Skin epidermis (tissue), 12 donors: ENCODE data around the gene HMGCS1.
"Not testable (repeated sequence)": the region's sequence is repeated elsewhere in the genome, so short reads cannot be mapped to it uniquely, and the experiment has no call there.

Experiments used
- H3K27ac ChIP-seq, 21 experiments: fragments of 200-600 bp; sonication (generic) in 11 of 21; one replicate each; pipeline ENCODE4 v1.5.0; 2020; ENCODE audit warnings: mild to moderate bottlenecking in 3 of 21, inconsistent platforms in 2 of 21, moderate library complexity in 2 of 21
- H3K4me3 ChIP-seq, 7 experiments: fragments of 200-600 bp; sonication (generic) in 2 of 7; one replicate each; pipeline ENCODE4 v1.5.0; 2020; ENCODE audit warnings: inconsistent platforms in 2 of 7, mild to moderate bottlenecking in 2 of 7, moderate library complexity in 1 of 7

HMGCS1 gene

GRCh38 chr5:43313035-43313853 lies at the start of gene HMGCS1:
HMGCS1 (minus strand) TSS chr5:43313412; CDS start chr5:43298965, 14,447 bp downstream.
- peak within 1 kb of the TSS; percentile 34 to 98 (median 92) for H3K27ac ChIP-seq
- peak within 1 kb of the TSS; percentile 52 to 95 (median 84) for H3K4me3 ChIP-seq

- Histone ChIP-seq H3K27ac (no peak overlapping the region), H3K4me3 (no peak overlapping the region)
Measured at GRCh38 chr5:43358726-43359125, 45.5 kb upstream of the HMGCS1 start.

DNA sequence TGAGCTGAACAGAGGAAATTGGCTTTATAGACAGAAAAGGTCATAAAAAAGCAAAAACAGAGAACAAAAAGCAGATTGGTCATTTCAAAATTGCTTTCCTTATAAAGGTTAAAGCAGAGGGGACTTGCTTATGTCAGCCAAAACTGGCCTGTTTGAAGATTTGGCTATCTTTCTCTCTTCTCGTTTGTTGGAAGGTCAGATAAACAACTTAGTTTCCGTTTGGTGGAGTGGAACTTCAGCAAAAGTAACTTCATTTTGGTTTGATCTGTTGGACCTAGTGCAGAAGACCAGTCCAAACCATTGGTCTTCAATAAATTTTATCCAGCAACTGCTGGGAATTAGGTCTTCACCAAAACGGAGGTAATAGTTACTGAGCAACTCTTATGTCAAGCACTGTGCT lies 45.1 kb upstream of the HMGCS1 start:
- no peak overlapping the region for H3K27ac ChIP-seq

GRCh38 chr5:43357878-43358281 lies 44.7 kb upstream of the HMGCS1 start:
- H3K27ac ChIP-seq = no peak overlapping the region
- no peak overlapping the region for H3K4me3 ChIP-seq

More for the DNA sequence above, 45.1 kb upstream of the HMGCS1 start:
- no peak overlapping the region for H3K4me3 ChIP-seq

GRCh38 chr5:43357067-43357466 lies 43.9 kb upstream of the HMGCS1 start:
- Histone ChIP-seq H3K4me3 (no peak overlapping the region), H3K27ac (no peak overlapping the region)

DNA sequence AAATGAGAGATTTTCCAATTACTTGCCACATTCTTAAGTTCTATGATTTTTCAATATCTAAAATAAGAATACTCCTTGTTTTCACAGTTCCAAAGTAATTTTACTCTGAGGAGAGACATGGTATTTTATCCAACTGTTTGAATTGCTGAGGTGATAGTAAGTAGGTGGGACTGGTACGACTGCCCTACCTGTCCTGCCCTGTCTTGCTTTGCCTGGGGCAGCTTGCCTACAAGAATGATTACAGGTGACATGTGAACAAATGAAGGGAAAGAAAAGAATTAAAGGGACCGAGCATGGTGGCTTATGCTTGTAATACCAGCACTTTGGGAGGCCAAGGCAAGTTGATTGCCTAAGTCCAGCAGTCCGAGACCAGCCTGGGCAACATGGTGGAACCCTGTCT lies 41.6 kb upstream of the HMGCS1 start:
- H3K4me3 ChIP-seq = no peak overlapping the region
- peak overlapping the region in 2 of 21 experiments; percentile 33 to 38 for H3K27ac ChIP-seq

DNA sequence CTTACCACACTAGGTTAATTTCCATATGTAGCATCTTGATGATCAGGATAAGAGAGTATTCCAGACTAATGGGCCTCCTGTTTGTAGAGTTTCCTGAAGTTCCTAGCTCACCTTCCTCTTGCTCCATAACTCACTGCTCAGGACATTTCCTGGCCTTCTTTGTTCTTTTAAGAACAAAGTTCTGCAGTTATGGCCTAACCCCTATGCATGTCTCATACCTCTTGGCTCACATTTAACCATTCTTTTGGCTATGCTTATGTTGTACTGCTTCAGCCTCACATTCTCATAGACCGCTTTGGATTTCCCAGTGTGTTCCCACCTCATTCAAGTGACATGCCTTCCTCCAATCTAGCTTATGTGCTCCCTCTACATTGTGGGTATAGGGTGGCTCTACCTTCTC lies 40.5 kb upstream of the HMGCS1 start:
- no peak overlapping the region for H3K4me3 ChIP-seq

GRCh38 chr5:43352915-43353314 lies 39.7 kb upstream of the HMGCS1 start:
- H3K27ac ChIP-seq = no peak overlapping the region
- H3K4me3 ChIP-seq = no peak overlapping the region

More for the DNA sequence above, 40.5 kb upstream of the HMGCS1 start:
- peak overlapping the region in 3 of 21 experiments; percentile 16 to 38 (median 16) for H3K27ac ChIP-seq

DNA sequence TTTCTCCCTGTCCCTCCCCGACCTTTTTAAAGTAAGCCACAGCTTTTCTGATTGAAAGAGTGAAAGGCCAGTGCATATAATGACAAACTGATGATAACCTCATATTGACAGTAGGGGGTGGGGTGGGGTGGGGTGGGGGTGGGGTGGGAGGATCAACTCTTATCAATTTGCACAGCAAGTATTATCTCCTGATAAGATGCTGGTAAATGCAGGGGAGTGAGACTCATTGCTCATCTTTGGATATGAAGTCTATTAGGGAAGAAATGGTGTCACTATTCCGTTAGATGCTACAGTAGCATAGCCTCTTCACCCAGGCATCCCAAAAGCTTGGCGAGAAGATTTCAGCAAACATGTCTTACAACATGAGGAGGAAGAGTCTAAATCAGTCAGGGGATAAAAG lies 38.9 kb upstream of the HMGCS1 start:
- Histone ChIP-seq H3K4me3 (no peak overlapping the region), H3K27ac (no peak overlapping the region)

DNA sequence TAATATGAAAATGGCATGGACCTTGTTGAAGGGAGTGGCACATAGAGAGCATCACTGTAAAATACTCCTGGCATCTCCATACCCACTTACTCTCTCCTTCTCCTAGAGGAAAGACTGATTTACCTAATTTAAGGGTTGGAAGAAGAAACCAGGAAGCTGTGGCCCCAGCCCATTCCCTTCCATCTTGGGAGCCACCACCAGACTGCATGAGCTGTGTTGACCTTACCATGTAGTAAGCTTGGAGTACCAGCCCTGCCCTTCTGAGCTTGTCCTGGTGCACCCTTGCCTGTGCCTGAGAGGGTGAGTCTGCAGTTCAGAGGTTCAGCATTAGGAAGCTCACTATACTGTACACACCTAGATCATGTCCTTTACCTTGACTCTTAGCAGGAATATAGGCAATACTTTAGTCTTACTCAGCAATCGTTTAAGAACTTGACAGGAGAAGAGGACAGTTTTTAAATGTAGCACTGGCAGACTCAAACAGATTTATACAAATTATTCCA lies 35.7 kb upstream of the HMGCS1 start:
- Histone ChIP-seq H3K27ac (no peak overlapping the region), H3K4me3 (no peak overlapping the region)

DNA sequence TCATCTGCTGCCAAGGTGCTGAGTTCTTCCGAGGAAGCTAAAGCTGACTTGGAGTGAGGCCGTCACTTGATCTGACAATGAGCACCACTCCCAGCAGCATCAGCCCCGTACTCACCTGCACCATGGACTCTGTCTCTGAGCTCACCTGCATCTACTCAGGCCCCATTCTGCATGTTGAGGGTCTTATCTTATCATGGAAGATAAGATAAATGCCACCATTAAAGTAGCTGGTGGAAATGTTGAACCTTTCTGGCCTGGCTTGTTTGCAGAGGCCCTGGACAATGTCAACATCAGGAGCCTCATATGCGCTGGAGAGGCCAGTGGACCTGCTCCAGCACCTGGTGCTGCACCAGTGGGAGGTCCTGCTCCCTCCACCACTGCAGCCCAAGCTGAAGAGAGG lies 35.0 kb upstream of the HMGCS1 start:
- no peak overlapping the region for H3K27ac ChIP-seq

DNA sequence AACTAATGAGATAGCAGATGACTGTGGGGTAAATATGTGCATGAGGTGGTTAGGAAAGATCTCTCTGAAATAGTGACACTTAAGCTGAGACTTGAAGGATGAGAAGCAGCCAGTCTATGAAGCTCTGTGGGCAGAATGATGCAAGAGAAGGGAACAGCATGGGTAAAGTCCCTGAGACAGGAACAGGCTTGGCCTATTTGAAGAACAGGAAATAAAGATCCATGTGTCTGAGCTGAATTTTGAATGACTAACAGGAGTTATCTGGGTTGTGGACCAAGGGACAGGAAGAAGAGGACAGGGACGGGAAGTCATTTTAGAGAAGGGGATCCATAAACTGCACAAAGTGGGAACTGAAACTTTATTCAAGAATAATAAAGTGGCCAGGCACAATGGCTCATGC lies 25.6 kb upstream of the HMGCS1 start:
- H3K4me3 ChIP-seq = no peak overlapping the region

More for the DNA sequence above, 35.0 kb upstream of the HMGCS1 start:
- no peak overlapping the region for H3K4me3 ChIP-seq

DNA sequence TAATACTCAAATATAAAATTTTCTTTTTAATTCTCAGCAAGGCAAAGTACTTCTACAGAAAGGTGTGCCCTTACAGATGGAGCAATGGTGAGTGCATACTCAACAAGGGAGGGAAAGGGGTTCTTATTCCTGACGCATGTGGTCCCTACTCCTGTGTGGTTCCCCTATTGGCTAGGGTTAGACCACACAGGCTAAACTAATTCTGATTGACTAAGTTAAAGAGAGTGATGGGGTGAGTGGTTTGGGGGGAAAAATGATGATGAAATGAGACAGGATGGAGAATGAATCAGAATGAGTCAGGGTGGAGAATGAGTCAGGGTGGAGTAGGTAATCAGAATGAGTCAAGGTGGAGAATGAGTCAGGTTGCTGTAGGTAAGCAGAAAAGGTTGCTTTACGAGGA lies 22.9 kb upstream of the HMGCS1 start:
- Histone ChIP-seq H3K27ac (no peak overlapping the region), H3K4me3 (no peak overlapping the region)

More for the DNA sequence above, 25.6 kb upstream of the HMGCS1 start:
- H3K27ac ChIP-seq = no peak overlapping the region

GRCh38 chr5:43335681-43336080 lies 22.5 kb upstream of the HMGCS1 start:
- Histone ChIP-seq H3K27ac (no peak overlapping the region), H3K4me3 (no peak overlapping the region)

DNA sequence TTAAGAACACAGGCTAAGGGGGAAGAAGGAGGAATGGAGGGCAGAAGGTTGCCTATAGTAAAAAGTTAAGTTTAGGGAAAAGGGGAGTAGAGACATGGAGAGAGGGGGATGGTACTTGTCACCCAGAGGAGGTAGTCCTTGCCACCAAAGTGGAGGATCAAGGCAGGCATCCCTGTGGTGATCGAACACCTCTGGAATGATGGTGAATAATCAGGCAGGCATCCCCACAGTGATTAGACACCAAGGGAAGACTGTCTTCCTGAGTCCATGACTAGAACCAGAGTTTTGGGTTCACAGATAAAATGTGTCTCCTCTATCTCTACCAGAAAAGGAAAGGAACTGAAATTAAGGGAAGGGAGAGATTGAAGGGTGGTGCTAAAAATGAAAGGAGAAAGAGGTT lies 19.2 kb upstream of the HMGCS1 start:
- H3K4me3 ChIP-seq = no peak overlapping the region
- H3K27ac ChIP-seq = no peak overlapping the region

DNA sequence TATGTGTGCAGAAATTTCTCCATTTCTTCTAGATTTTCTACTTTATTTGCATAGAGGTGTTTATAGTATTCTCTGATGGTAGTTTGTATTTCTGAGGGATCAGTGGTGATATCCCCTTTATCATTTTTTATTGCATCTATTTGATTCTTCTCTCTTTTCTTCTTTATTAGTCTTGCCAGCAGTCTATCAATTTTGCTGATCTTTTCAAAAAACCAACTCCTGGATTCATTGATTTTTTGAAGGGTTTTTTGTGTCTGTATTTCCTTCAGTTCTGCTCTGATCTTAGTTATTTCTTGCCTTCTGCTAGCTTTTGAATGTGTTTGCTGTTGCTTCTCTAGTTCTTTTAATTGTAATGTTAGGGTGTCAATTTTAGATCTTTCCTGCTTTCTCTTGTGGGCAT lies 12.4 kb upstream of the HMGCS1 start:
- not testable (repeated sequence) for H3K27ac ChIP-seq, H3K4me3 ChIP-seq

GRCh38 chr5:43323488-43323887 lies 10.3 kb upstream of the HMGCS1 start:
- H3K4me3 ChIP-seq, H3K27ac ChIP-seq: not testable (repeated sequence)

GRCh38 chr5:43320846-43321245 lies 7.6 kb upstream of the HMGCS1 start:
- Histone ChIP-seq H3K4me3 (no peak overlapping the region), H3K27ac (no peak overlapping the region)

GRCh38 chr5:43316421-43316820 lies 3.2 kb upstream of the HMGCS1 start:
- Histone ChIP-seq H3K27ac (no peak overlapping the region), H3K4me3 (no peak overlapping the region)

GRCh38 chr5:43315682-43316081 lies 2.5 kb upstream of the HMGCS1 start:
- Histone ChIP-seq H3K27ac (no peak overlapping the region), H3K4me3 (no peak overlapping the region)

DNA sequence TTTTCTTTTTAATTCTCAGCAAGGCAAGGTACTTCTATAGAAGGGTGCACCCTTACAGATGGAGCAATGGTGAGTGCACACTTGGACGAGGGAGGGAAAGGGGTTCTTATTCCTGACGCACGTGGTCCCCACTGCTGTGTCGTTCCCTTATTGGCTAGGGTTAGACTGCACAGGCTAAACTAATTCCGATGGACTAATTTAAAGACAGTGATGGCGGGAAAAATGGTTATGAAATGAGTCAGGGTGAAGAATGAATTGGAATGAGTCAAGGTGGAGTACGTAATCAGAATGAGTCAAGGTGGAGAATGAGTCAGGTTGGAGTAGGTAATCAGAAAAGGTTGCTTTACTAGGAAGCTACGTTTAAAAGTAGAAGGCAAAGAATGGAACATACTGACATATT lies 2.1 kb upstream of the HMGCS1 start:
- no peak overlapping the region for H3K4me3 ChIP-seq
- no peak overlapping the region for H3K27ac ChIP-seq
